CD4-positive, alpha-beta T cell treated with Interleukin-2 at 100 ng/mL for 4 hours (primary cell): ENCODE data around the gene DOCK4.
"Not testable (repeated sequence)": the region's sequence is repeated elsewhere in the genome, so short reads cannot be mapped to it uniquely, and the experiment has no call there.

Experiments used
- DNase-seq: peaks from one replicate; pipeline ENCODE4 v3.0.0-alpha.2; 2020; ENCODE audit warnings: low spot score

DOCK4 gene

DNA sequence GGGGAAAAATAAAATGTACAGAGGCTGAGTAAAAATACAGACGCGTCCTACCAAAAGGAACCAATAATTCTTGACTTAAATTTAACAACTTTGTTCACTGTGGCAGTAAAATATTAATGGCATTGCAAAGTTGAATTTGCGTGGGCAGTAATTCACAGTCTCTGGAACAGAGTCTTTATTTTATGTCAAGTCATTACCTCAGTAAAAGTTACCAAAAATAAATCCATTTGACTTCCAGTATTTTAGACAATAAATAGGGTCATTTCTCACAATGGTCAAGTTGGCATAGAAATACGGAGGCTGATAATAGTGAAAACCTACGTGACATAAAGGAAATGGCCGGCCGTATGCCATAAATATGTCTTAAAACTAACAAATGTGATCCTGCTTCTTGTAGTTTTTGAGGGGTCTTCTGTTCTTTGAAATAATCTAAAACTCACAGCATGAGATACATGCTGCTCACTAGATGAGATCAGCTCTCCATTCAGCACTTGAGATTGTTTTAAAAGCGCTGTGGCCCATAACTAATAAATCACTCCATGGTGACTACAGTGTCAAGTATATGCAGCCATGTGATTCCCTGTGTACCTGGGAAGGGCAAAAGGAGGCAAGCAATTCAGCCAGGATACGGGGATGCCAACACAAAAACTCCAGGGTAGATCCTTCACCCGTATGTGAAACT is 75.3 kb downstream of the DOCK4 start:
- DNase-seq, result no peak

DNA sequence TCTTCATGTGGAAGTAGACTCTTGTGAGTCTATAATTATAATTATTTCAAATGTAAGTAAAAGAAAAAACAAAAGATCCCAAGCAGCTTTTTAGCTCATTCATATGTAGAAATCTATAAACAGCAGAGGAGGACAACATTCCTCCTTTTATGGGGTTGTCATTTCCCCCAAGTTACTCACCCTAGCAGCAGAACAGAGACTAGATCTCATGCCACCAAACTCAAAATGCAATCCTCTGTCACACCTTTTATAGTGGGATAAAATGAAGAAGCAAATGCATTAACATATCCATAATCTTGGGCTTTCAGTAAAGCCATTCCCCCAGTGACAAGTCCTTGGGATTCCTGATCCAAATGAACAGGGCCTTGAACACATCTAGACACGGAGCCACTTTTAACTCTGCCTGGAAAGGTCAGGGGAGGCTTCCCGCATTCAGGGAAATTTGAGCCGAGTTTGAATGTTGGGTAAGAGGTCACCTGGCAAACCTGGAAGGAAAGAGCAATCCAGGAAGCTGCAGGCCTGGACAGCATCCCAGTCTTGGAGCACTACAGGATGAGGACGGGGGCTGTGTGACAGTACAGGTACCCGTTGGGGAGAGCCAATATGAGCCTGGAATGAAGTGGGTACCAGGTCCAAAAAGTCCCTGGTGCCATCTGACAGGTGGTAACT is 76.4 kb downstream of the DOCK4 start:
- no peak for DNase-seq

DNA sequence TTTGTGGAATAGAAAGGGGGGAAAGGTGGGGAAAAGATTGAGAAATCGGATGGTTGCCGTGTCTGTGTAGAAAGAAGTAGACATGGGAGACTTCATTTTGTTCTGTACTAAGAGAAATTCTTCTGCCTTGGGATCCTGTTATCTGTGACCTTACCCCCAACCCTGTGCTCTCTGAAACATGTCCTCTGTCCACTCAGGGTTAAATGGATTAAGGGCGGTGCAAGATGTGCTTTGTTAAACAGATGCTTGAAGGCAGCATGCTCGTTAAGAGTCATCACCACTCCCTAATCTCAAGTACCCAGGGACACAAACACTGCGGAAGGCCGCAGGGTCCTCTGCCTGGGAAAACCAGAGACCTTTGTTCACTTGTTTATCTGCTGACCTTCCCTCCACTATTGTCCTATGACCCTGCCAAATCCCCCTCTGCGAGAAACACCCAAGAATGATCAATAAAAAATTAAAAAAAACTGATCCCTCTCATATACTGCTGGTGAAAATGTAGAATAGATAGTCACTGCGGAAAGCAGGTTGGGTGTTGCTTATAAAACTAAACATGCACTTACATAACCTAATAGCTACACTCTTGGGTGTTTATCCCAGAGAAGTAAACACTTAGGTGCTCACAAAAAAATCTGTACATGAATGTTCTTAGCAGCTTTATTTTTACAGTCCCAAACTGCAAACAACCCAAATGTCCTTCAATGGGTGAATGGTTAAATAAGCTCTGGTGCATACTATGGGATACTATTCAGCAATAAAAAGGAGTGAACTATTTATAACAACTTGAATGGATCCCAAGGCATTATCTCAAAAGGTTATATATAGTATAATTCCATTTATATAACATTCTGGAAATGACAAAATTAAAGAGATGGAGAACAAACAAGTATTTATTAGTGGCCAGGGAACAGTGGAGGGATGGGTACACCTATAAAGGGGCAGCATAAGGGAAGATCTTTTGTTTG is 77.5 kb downstream of the DOCK4 start:
- DNase-seq, result not testable (repeated sequence)

DNA sequence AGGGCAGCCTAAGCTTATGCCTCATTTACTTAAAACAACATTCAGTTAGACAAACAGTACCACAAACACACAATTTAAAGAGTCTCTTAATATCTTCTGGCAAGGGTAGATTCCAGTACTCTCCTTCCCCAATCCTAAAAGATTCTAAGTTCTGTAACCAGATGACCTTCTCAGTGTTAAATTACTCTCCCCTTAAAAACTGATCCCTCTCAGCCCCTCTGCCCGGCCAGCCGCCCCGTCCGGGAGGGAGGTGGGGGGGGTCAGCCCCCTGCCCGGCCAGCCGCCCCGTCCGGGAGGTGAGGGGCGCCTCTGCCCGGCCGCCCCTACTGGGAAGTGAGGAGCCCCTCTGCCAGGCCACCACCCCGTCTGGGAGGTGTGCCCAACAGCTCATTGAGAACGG is 78.2 kb downstream of the DOCK4 start:
- DNase-seq, result not testable (repeated sequence)

DNA sequence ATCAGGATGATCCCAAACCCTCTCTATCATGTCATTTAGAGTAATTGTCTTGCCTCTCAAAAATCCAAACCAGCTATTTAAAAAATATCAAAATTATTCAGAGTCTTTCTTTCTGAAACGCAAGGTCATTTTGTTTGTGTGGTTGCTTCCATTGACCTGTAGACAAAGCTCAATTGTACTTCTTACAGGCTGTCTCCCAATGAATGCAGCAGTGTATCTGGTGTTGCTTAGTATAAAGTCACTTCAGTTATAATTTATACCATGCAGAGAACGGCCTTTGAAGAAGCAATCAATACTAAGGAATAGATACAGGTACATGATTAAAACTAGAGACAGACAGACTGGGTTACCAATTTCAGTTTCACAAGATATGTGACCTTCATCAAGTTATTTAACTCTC is 80.9 kb downstream of the DOCK4 start:
- no peak for DNase-seq

DNA sequence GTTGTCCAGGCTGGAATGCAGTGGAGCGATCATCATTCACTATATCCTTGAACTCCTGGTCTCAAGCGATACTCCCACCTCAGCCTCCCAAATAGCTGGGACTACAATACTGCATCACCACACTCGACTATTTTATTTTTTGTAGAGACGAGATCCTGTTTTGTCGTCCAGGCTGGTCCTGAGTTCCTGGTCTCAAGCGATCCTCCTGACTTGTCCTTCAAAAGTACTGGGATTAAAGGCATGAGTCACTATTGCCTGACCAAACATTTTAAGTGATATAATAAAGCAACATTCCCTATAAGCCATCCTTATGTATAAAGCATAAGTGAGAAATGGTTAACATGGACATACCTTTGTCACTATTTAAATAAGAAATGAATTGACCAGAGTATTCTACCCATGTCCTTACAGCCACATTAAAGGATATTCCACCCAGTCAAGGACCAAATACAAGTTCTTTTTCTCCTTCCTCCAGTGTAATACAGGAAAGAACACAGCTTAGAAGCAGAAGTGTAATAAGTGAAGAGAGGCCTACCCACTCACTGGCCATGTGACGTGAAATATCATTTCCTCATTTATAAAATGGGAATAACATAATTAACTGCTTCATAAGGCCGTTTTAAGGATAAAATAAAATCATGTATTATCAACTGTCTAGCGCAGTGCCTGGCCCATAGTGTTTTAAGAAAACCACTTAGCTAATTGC is 82.0 kb downstream of the DOCK4 start:
- no peak for DNase-seq

DNA sequence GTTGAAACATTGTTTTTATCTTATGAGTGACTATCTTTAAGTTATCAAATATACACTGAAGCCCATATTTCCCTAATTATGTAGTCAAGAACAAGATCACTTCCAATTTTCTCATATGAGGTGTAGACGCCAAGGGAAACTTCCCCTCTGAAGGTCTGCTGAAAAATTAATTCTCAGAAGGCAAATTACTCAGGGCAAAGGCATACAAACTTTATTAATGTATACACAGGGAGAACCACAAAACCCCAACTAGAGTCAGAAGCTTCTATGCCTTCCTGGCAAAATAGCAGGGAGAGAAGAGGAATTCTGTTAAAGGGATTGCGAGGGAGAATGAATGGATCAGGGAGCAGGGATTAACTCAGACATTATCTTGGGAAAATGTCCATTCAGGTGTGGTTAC is 83.4 kb downstream of the DOCK4 start:
- no peak for DNase-seq

DNA sequence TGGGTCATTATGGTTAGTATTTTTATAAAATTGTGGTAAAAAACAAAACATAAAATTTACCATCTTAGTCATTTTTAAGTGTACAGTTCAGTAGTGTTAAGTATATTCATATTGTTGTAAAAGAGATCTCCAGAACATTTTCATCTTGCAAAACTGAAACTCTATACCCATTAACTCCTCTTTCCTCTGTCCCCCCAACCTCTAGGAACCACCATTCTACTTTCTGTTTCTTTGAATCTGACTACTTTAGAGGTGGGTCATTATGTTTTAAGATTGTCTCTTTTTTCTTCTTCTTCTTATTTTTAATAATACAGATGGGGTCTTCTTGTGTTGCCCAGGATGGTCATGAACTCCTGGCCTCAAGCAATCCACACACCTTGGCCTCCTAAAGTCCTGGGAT is 84.1 kb downstream of the DOCK4 start:
- no peak for DNase-seq

DNA sequence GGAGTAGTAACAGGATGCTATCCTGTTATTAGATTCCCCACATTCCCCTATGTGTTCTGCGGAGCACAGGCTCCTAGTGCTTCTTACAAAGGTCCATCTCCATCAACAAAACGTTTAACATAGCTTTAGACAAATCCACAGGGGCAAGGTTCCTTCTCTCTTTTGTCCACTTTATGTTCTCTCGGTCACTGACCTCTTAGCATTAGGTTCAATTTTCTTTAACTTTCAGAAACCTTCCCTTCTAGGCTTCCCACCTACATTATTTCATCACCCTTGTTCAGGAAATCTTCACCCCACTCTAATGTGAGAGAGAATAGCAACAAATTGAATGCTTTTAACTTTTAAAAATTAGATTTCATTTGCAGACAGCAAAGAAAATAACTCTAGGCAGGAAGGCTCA is 84.9 kb downstream of the DOCK4 start:
- DNase-seq, result no peak

DNA sequence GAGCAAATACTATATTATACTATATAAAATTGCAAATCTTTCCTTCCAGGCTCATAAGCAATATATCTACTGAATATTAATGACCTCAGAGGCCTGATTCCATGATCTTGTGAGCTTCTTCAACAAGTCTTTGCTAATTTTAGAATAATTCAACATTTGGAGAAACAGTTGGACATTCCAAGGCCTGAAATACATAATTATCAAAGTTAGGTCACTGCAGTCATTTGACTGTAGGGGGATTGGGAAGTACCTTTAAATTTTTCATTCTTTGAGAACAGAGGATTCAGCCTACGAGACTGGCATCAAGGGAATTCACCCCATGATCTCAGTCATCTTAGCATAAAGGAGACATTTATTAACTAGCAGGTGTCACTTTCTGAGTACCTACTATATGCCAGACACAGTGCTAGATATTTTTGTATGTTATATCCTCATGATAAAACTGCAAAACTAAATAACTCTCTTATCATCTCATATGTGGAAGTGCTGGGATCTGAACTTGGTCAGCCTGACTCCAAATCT is 85.4 kb downstream of the DOCK4 start:
- DNase-seq, result no peak

DNA sequence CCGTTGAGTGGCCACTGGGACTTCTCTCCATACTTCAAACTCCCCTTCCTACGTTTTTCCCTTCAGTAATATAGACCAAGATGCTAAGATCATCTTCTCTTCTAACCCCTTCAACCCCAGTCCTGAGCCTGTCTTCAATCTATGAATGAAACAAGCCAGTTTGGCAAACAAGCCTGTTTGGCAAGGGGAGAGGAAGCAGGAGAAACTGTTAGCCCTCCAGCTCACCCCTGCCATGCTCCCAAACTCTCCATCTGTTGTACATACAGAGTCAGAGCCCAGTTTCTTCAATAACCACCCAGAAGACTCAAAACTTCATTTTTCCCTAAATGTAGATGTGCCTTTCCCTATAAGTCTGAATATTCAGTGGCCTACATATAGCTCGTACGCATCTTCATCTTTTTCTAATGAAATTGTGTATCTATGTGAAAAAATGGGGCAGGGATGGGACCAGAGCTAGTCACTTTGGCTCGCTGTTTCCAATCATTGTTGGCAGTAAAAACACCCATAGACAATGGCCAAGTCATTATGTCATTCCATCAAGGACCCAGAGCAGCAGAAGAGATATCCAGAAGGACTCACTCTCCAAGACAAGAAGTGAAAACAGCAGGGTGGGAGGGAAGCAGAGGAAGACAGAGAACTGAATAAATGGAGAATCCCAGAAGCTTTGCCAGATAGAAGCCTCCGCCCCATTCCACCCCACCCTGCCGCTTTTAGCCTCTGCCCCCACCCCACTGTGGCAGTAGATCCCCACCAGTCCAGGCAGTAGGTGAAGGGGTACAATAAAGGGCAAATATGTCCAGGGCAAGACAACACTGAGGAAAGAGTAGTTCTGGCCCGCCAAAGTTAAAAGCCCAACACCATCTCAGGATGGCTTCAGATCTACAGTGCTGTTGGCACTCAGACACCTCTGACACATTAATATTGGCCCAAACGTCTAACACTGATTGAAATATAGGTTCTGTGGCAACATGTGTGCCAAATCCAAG is 87.3 kb downstream of the DOCK4 start:
- DNase-seq, result no peak

DNA sequence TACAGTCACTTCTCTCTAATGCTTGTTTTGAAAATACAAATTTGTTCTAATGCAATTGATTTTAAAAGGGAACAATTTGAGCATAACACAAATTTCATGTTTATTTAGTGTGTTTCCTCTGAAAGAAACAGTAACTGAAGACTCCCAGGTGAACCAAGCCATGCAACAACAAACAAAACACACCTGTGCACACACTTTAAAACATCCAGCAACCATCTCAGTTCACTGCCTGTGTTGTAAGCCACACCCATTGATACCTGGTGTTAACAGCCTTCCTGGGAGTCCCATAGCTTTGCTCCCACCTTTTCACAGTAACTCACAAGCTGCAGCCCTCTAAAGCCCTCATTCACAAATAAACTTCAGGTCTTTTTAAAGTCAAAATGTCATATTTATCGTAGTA is 89.3 kb downstream of the DOCK4 start:
- no peak for DNase-seq

DNA sequence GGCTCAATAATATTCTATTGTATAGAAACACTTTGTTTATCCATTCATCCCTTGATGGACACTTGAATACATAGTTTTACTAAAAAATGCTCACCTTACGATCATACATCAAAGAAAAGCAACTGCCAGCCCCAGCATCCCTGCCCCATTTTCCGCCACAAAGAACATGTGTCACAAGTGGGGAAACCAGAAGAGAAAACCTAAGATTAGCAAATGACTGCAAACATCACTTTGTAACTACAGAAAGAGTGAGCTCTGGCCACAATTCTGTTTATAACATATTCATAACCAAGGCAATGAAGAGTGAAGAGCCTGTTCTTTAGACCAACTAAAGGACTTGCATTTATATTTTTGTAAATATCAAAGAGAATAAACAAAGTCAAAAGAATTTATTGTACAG is 89.8 kb downstream of the DOCK4 start:
- DNase-seq, result no peak

DNA sequence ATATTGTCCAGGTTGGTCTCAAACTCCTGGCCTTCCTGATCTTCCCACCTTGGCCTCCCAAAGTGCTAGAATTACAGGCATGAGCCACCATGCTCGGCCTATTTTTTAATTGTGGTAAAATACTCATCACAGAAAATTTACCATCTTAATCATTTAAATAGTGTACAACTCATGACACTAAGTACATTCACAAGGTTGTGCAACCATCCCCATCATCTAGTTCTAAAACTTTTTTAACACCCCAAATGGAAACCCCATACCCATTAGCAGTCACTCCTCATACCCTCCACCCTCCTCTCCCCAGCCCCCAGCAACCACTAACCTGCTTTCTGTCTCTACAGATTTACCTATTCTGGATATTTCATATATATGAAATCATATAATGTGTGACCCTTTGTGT is 90.3 kb downstream of the DOCK4 start:
- no peak for DNase-seq

DNA sequence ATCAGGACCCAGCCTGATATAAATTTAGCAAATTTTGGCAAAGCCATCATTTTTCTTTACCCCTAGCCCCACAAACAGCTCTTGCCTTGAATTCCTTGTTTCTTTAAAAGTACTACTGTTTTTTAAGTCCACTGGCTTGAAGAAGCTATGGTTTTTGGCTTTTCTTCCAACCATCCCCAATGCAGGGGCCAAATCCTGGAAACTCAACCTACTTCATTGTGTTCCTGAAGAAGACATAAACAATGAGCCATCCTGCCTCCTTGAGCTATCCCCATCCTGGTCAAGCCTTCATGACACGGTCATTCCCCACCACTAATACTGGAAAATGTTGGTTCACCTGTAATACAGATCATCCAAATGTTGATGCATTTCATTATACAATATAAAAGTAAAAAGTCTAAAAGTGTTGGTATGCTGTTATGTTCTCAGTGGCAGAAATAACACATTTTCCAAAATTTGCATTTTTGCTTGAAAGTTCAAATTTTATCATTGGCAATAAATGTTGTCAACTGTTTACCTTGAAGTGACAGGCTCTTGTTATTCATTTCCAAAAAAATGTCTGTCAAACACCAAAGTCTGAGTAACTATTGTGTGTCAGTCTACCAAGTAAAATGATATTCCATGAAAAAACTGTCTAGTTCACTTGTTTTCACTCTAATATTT is 92.2 kb downstream of the DOCK4 start:
- no peak for DNase-seq

DNA sequence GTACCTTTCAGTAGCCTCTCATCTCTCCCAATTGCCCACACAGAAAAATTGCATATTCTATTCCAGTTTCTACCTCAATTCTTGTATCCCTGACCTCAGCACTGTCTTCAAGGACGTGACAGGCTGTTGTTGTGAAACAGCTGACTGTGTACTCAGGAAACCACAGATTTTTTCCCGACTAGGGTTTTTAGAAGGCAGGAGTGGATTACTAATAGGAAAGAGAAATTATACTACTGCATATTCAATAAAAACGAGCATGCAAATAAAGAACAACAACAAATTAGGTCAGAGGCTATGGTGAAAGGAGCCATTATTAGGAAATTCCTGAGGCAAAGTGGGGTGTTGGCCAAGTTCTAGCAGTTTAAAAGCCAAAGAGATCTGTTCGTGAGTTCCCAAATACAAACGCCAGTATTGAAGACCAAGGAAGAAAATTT is 93.4 kb downstream of the DOCK4 start:
- no peak for DNase-seq

DNA sequence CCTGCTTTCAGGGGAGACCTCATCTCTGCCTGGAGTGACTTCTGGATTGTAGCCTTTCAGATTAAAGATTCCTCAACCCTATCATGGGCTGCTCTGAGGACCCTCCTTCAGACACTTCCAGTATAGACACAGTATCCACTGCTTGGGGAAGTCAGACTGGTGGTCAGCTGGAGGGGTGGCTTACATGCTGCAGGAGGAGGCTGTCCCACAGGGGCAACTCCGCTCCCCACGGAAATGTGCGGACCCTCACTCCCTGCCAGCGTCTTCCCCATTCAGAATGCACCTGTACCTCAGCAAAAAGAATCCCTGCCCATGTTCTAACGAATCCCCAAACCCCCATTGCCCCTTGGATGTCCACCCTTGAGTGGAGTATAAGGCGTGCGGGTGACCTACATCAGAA is 95.5 kb downstream of the DOCK4 start:
- no peak for DNase-seq

DNA sequence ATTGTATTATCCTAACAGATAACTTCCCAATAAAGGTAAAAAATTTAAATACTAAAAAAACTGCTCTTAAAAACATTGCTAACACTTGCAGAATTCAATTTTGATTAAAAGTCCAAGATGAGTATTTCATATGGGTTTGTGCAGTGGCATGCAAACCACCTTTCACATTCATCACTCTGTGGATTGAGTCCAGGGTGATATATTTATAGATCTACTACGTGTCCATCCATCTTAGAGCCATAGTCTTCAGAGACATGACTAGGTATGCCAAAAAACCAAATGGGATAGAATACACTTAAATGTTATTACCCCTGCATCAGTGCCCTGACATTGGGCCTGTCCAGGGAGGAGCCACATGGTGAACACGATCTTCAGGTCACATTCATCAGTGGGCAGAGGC is 96.0 kb downstream of the DOCK4 start:
- DNase-seq, result no peak

DNA sequence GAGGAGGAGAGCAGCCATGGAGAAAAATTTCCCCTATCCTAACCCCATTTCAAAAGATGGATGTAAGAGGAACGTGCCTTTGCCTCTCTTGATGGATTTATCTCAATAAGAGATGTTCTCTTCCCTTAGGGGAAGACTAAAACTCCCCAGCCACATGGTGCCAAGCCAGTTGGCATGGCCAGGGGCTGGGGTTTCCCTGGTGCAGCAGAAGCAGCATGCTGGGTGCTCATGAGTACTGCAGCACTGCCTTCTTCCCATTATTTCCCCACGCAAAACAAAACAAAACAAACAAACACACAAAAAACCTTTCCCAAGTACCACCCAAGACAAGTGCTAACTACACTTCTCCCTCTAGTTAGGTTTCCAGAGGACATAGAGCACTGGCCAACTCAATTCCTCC is 97.2 kb downstream of the DOCK4 start:
- no peak for DNase-seq
